ENCODE results near the gene UBE2M. TPM values are rescaled to one million over a fixed set of nuclear protein-coding genes. Genes with fewer than 3 reads are reported as not detected.
A peak's percentile ranks its signal among the peaks of the same experiment; 100 is the strongest.

UBE2M gene
- total and polyA plus RNA-seq, 9 donors: 13.8 to 110 (median 62.6) TPM

DNA sequence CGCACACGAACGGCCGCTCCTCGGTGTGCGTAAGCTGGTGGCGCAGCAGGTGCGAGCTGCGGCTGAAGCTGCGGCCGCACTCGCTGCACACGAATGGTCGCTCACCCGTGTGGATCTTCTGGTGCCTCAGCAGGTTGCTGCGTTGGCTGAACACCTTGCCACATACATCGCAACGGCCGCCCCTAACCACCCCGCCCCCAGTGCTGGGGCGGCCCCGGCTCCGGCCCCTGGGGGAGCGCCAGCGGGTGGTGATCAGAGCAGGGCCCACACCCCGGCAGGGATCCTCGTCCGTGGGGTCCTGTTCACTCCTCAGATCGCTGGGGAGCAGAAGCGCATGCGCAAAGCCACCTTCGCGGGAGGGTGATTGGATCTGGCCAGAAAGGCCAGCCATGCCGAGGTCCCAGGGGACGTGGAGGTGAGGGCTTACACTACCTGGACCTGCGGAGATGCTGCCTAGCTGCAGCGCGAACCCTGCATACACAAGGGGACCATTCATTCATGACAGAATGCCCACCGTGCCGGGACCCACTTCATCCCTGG lies 4.7 kb upstream of the UBE2M start:
- H3K36me3 ChIP-seq: no peaks in the 10 kb centered on the region
- H3K4me1 ChIP-seq (ENCODE audit: insufficient read depth): peaks cover 21% of the 10 kb centered on the region
- TF ChIP-seq EP300 (IDR thresholded peaks at IDR 0.05): no peak
- TF ChIP-seq, protein P1, sequence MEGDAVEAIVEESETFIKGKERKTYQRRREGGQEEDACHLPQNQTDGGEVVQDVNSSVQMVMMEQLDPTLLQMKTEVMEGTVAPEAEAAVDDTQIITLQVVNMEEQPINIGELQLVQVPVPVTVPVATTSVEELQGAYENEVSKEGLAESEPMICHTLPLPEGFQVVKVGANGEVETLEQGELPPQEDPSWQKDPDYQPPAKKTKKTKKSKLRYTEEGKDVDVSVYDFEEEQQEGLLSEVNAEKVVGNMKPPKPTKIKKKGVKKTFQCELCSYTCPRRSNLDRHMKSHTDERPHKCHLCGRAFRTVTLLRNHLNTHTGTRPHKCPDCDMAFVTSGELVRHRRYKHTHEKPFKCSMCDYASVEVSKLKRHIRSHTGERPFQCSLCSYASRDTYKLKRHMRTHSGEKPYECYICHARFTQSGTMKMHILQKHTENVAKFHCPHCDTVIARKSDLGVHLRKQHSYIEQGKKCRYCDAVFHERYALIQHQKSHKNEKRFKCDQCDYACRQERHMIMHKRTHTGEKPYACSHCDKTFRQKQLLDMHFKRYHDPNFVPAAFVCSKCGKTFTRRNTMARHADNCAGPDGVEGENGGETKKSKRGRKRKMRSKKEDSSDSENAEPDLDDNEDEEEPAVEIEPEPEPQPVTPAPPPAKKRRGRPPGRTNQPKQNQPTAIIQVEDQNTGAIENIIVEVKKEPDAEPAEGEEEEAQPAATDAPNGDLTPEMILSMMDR (IDR thresholded peaks at IDR 0.05): no peak
- TF ChIP-seq POLR2A (IDR thresholded peaks at IDR 0.05): no peak
- peak overlapping the region in 1 of 2 donors; percentile 75 for H3K27ac ChIP-seq
- H3K27me3 ChIP-seq: no peaks in the 10 kb centered on the region
- WGBS, 3 donors: 4 to 5% (median 5%) methylated on average over 22 to 40 of the region's 40 CpGs
- H3K9me3 ChIP-seq: no peaks in the 10 kb centered on the region
- peak in 4 of 5 donors; percentile 61 to 75 (median 70) for DNase-seq
- H3K4me3 ChIP-seq: peak overlapping the region; percentile 37
- intact Hi-C loops (cut with DNase I): no loop called here

DNA sequence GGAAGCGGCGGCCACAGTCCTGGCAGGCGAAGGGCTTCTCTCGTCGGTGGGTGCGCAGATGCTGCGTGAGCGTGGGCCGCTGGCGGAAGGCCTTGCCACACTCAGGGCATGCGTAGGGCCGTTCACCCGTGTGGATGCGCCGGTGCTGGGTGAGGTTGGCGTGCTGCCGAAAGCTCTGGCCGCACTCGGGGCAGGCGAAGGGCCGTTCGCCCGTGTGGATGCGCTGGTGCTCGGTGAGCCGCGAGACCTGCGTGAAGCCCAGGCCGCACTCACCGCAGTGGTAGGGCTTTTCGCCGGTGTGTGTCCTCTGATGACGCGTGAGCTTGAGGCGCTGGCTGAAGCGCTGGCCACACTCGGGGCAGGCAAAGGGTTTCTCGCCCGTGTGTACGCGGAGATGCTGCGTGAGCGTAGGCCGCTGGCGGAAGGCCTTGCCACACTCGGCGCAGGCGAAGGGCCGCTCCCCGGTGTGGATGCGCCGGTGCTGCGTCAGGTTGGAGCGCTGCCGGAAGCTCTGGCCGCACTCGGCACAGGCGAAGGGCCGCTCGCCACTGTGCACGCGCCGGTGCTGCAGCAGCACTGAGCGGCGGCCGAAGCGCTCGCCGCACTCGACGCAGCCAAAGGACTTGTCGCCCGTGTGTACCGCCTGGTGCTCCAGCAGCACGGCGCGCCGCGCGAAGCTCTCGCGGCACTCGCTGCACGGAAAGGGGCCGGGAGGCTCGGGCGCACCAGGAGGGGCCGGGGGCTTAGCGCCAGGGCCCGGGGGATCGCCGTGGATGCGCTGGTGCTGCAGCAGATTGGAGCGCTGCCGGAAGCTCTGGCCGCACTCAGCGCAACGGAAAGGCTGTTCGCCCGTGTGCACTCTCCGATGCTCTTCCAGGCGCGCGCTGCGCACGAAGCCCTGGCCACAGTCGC lies 4.0 kb upstream of the UBE2M start:
- Histone ChIP-seq H3K9me3 (no peaks in the 10 kb centered on the region), H3K27ac (peak overlapping the region; percentile 9 to 75), H3K36me3 (no peaks in the 10 kb centered on the region), H3K4me3 (peak overlapping the region; percentile 37), H3K4me1 (ENCODE audit: insufficient read depth) (peaks cover 21% of the 10 kb centered on the region), H3K27me3 (no peaks in the 10 kb centered on the region)
- intact Hi-C loops (cut with DNase I): no loop called here
- peak; percentile 58 to 83 (median 75) for DNase-seq
- TF ChIP-seq, protein P1 (IDR thresholded peaks at IDR 0.05): no peak
- TF ChIP-seq EP300 (IDR thresholded peaks at IDR 0.05) (no peak), POLR2A (IDR thresholded peaks at IDR 0.05) (no peak)
- WGBS, 3 donors: 2 to 11% (median 3%) methylated on average over 69 to 107 of the region's 107 CpGs

DNA sequence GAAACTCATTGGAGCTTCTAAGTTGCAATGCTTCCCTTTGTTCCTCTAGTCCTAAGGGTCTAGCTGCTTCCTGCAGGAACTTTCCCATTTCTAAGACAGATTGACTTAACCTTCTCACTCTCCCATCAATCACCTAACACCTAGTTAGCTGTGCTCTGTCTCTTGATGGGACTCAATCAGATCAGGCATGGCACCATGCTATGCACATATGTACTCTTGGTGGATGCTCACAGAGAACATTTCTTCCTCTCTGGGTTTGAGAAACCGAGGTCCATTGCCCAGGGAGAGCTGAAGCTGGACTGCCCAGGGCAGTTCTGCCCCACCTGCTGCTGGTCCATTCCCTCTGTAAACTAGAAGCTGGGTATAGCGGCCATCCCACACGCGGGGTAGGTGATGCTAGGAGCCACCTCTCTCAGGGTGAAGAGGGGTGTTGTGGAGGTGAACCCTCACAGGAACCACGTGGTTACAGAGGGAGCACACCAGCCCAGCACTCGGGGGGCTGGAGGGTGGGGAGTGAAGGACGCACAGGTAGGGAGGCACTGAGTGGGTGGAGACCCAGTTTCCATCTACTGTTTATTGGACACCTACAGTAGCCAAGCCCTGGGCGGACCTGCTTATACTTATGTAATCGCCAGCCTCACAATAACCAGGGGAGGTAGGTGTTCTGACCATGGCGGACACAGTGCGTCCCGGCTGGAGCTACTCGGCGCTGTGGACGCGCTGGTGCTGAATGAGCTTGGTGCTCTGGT lies 3.1 kb upstream of the UBE2M start:
- no peaks in the 10 kb centered on the region for H3K9me3 ChIP-seq
- no peaks in the 10 kb centered on the region for H3K27me3 ChIP-seq
- intact Hi-C loops (cut with DNase I): no loop called here
- DNase-seq: no peak
- 39 to 65% (median 45%) methylated on average over 16 of the region's 16 CpGs for WGBS, 3 donors
- no peaks in the 10 kb centered on the region for H3K36me3 ChIP-seq
- peak overlapping the region; percentile 37 for H3K4me3 ChIP-seq
- no peak for TF ChIP-seq POLR2A (IDR thresholded peaks at IDR 0.05)
- H3K27ac ChIP-seq: peak overlapping the region; percentile 9 to 75
- peaks cover 21% of the 10 kb centered on the region for H3K4me1 ChIP-seq (ENCODE audit: insufficient read depth)

DNA sequence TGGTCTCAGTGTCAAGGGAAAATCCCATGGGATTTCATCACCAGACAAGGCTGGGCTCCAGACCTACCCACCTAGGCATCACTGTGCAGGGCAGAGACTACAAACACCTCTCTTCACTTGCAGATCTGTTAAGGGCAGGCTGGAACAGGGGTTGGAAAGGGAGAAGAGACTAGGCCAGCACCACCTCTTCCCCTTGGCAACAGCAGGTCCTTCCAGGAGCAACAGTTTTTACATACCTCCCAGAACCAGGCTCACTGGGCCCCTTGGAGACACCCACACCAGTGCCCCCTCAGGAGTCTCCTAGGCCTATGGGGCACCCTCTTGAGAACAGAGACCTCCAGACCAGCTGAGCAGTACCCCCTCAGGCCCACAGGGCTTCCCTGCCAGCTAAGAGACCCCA lies 2.5 kb upstream of the UBE2M start:
- intact Hi-C loops (cut with DNase I): no loop called here
- Histone ChIP-seq H3K27ac (no peak overlapping the region), H3K4me3 (no peak overlapping the region), H3K27me3 (no peaks in the 10 kb centered on the region), H3K9me3 (no peaks in the 10 kb centered on the region), H3K4me1 (ENCODE audit: insufficient read depth) (peaks cover 21% of the 10 kb centered on the region), H3K36me3 (no peaks in the 10 kb centered on the region)
- DNase-seq: peak in 2 of 5 donors; percentile 28 to 34
- no peak for TF ChIP-seq POLR2A (IDR thresholded peaks at IDR 0.05)
- TF ChIP-seq, protein P1 (IDR thresholded peaks at IDR 0.05): no peak
- TF ChIP-seq EP300 (IDR thresholded peaks at IDR 0.05): no peak
